ENCODE results near the gene TSC22D3. TPM values are rescaled to one million over a fixed set of nuclear protein-coding genes. Genes with fewer than 3 reads are reported as not detected.
"Not testable (repeated sequence)": the region's sequence is repeated elsewhere in the genome, so short reads cannot be mapped to it uniquely, and the experiment has no call there.

Gene TSC22D3
- total and polyA plus RNA-seq, 4 donors: 119 to 150 (median 131) TPM

DNA sequence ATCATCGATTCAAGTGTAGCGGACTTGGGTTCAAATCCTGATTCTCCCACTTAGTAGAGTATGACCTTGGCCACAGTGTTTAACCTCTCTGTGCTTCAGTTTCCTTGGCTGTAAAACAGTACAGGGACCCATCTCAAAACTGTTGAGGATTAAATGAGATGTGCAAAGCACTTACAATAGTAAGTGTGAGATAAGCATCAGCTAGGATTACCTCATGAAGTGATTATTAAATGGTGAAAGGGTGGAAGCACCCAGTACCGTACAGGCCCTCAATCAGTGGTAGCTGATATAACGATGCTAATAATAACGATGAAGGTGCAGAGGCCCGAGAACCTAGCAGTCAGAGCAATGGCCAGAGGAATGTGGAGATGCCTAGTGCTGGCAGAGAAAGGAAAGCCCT lies 102.2 kb downstream of the TSC22D3 start:
- Histone ChIP-seq H3K36me3 (ENCODE audit: control insufficient read depth, insufficient read depth, low read length) (no peaks in the 10 kb centered on the region), H3K27me3 (ENCODE audit: control insufficient read depth, insufficient read depth, low read length) (peaks cover 29% of the 10 kb centered on the region), H3K9me3 (ENCODE audit: control insufficient read depth, insufficient read depth, low read length) (no peaks in the 10 kb centered on the region), H3K4me3 (ENCODE audit: low read depth, low read length) (no peak overlapping the region), H3K27ac (ENCODE audit: low read depth, low read length) (no peak overlapping the region), H3K4me1 (ENCODE audit: control insufficient read depth, insufficient read depth, low read length) (peaks cover 17% of the 10 kb centered on the region)
- no peak for DNase-seq (ENCODE audit: low read depth in 4 of 6, low spot score in 6 of 6)
- 84% methylated on average over 6 of the region's 6 CpGs for WGBS (ENCODE audit: insufficient coverage)

DNA sequence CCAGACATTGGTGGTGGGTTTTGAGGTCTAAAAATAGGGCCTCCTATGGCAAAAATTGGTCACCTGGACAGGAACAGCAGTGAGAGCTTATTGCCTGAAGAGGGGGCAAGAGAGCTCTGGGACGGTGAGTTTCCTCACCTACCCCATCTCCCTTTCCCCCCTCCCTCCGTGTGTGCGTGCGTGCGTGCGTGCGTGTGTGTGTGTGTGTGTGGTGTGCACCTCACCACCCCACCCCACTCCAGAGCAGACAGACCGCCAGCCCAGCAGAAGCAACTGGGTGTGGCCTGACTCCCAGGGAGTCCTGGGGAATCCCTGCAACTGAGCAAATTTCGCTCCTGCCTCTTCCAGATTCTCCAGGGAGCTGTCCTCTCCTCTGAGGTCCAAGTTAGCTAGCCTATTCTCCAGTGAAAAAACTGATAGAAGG lies 102.6 kb downstream of the TSC22D3 start:
- DNase-seq (ENCODE audit: low read depth in 4 of 6, low spot score in 6 of 6): peak in 2 of 6 donors; percentile 28 to 40
- whole genome bisulfite sequencing (ENCODE audit: insufficient coverage): 83% methylated on average over 1 of the region's 9 CpGs
- H3K27me3 ChIP-seq (ENCODE audit: control insufficient read depth, insufficient read depth, low read length): peaks cover 24% of the 10 kb centered on the region

DNA sequence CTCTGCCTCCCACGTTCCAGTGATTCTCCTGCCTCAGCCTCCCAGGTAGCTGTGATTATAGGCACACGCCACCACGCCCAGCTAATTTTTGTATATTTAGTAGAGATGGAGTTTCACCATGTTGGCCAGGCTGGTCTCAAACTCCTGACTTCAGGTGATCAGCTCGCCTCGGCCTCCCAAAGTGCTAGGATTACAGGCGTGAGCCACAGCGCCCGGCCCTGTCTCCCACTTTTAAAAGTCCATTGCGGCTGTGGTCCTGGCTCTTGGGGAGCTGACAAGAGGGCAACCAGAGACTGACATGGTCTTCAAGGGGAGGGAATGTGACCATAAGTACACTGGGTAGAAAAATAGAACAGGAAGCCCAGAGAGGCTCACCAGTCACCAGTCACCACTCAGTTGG lies 104.3 kb downstream of the TSC22D3 start:
- H3K9me3 ChIP-seq (ENCODE audit: control insufficient read depth, insufficient read depth, low read length); H3K36me3 ChIP-seq (ENCODE audit: control insufficient read depth, insufficient read depth, low read length); DNase-seq (ENCODE audit: low read depth in 4 of 6, low spot score in 6 of 6); H3K4me3 ChIP-seq (ENCODE audit: low read depth, low read length); H3K27ac ChIP-seq (ENCODE audit: low read depth, low read length): not testable (repeated sequence)
- 88% methylated on average over 6 of the region's 9 CpGs for WGBS (ENCODE audit: insufficient coverage)
- Histone ChIP-seq H3K27me3 (ENCODE audit: control insufficient read depth, insufficient read depth, low read length) (peaks cover 13% of the 10 kb centered on the region), H3K4me1 (ENCODE audit: control insufficient read depth, insufficient read depth, low read length) (peaks cover 11% of the 10 kb centered on the region)

More for the DNA sequence above, 102.6 kb downstream of the TSC22D3 start:
- H3K9me3 ChIP-seq (ENCODE audit: control insufficient read depth, insufficient read depth, low read length): no peaks in the 10 kb centered on the region
- H3K27ac ChIP-seq (ENCODE audit: low read depth, low read length): no peak overlapping the region
- no peak overlapping the region for H3K4me3 ChIP-seq (ENCODE audit: low read depth, low read length)
- peaks cover 17% of the 10 kb centered on the region for H3K4me1 ChIP-seq (ENCODE audit: control insufficient read depth, insufficient read depth, low read length)
- no peaks in the 10 kb centered on the region for H3K36me3 ChIP-seq (ENCODE audit: control insufficient read depth, insufficient read depth, low read length)

DNA sequence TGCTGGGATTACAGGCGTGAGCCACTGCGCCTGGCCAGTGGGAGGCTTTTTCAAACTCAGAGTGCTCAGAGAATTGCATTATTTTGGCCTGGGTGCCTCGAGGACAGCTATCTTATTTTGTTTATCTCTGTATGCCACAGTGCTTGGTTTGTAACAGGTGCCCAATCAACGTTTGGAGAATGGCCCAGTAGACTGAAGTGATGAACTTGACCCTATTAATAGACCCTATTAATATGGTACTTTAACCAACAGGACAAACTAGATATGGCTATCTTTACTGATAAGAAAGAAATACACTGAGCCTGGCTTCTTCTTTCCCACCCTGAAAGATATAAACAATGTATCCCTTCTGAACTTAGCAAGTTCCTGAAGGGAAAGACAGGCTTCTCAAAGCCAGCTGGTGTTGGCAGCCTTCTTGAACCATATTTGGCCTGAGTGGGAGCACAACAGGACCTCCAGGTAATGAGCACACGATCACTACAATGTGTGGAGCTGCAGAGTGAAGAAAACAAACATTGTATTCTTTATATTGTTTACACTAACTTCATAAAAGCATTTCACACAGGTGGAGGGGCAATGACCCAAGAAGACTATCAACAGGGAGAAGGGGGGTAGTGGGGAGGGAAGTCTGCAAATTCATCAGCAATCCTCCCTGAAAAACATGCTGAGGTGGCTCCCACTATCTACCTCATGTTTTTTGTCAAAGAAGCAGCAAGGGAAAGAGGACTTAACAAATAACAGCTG lies 105.5 kb downstream of the TSC22D3 start:
- 79% methylated on average over 3 of the region's 5 CpGs for WGBS (ENCODE audit: insufficient coverage)
- no peaks in the 10 kb centered on the region for H3K36me3 ChIP-seq (ENCODE audit: control insufficient read depth, insufficient read depth, low read length)
- H3K9me3 ChIP-seq (ENCODE audit: control insufficient read depth, insufficient read depth, low read length): no peaks in the 10 kb centered on the region
- DNase-seq (ENCODE audit: low read depth in 4 of 6, low spot score in 6 of 6): no peak
- no peak overlapping the region for H3K27ac ChIP-seq (ENCODE audit: low read depth, low read length)
- H3K4me1 ChIP-seq (ENCODE audit: control insufficient read depth, insufficient read depth, low read length): peaks cover 9% of the 10 kb centered on the region
- H3K4me3 ChIP-seq (ENCODE audit: low read depth, low read length): no peak overlapping the region
- peaks cover 11% of the 10 kb centered on the region for H3K27me3 ChIP-seq (ENCODE audit: control insufficient read depth, insufficient read depth, low read length)

DNA sequence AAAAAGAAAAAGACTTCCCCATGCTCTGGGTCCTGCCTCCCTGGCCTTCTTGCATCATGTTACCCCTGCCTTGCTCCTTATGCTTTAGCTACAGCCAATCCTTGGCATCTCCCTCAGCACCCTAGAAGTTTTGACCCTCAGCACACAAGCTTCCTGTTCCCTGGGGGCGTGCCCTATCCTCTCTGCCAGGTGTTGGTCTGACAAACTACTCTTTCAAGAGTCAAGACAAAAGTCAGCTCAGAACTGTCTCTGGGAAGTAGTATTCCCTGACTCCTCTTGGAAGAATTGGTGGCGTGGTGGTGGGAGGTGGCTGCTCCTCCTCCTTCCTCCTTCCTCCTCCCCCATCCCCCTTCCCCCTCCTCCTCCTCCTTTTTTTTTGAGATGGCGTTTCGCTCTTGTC lies 106.3 kb downstream of the TSC22D3 start:
- no peak for DNase-seq (ENCODE audit: low read depth in 4 of 6, low spot score in 6 of 6)
- no peak overlapping the region for H3K4me3 ChIP-seq (ENCODE audit: low read depth, low read length)
- no peaks in the 10 kb centered on the region for H3K9me3 ChIP-seq (ENCODE audit: control insufficient read depth, insufficient read depth, low read length)
- H3K27ac ChIP-seq (ENCODE audit: low read depth, low read length): no peak overlapping the region
- no CpG with 5 or more reads among the region's 4 CpGs for WGBS (ENCODE audit: insufficient coverage)
- H3K36me3 ChIP-seq (ENCODE audit: control insufficient read depth, insufficient read depth, low read length): no peaks in the 10 kb centered on the region
- peaks cover 5% of the 10 kb centered on the region for H3K27me3 ChIP-seq (ENCODE audit: control insufficient read depth, insufficient read depth, low read length)
- peaks cover 7% of the 10 kb centered on the region for H3K4me1 ChIP-seq (ENCODE audit: control insufficient read depth, insufficient read depth, low read length)

DNA sequence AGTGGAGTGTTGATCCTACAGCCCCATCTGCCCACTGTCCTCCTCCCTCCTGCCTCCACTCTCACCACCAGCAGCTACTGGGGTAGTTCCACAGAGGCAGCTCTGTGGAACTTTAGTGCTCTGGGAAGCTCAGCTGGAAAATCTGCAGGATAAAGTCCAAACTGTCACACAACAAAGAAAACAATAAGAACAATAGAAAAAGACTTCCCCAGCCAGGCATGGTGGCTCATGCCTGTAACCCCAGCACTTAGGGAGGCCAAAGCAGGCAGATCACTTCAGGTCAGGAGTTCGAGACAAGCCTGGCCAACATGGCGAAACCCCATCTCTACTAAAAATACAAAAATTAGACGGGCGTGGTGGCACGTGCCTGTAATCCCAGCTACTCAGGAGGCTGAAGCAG lies 106.9 kb downstream of the TSC22D3 start:
- H3K4me3 ChIP-seq (ENCODE audit: low read depth, low read length); H3K4me1 ChIP-seq (ENCODE audit: control insufficient read depth, insufficient read depth, low read length); H3K27ac ChIP-seq (ENCODE audit: low read depth, low read length); H3K27me3 ChIP-seq (ENCODE audit: control insufficient read depth, insufficient read depth, low read length); H3K9me3 ChIP-seq (ENCODE audit: control insufficient read depth, insufficient read depth, low read length); DNase-seq (ENCODE audit: low read depth in 4 of 6, low spot score in 6 of 6); H3K36me3 ChIP-seq (ENCODE audit: control insufficient read depth, insufficient read depth, low read length): not testable (repeated sequence)
- 58% methylated on average over 4 of the region's 5 CpGs for WGBS (ENCODE audit: insufficient coverage)

DNA sequence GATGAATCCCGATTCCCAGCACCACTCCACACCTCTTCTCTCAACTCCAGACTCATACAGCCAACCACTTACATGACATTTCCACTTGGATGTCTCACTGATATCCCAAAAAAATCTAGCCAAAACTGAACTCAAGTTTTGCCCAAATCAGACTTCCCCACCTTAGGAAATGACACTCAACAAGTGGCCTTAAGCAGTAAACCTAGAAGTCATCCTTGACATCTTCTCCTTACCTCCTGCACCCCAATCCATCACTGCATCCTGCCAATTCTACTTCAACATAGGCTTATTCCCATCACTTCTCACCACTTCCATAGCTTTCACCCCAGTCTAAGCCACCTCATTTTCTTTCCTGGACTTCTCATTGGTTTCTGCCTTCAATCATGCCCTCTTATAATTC lies 108.2 kb downstream of the TSC22D3 start:
- DNase-seq (ENCODE audit: low read depth in 4 of 6, low spot score in 6 of 6): no peak
- Histone ChIP-seq H3K4me1 (ENCODE audit: control insufficient read depth, insufficient read depth, low read length) (no peaks in the 10 kb centered on the region), H3K9me3 (ENCODE audit: control insufficient read depth, insufficient read depth, low read length) (no peaks in the 10 kb centered on the region), H3K4me3 (ENCODE audit: low read depth, low read length) (no peak overlapping the region), H3K27ac (ENCODE audit: low read depth, low read length) (no peak overlapping the region), H3K27me3 (ENCODE audit: control insufficient read depth, insufficient read depth, low read length) (peaks cover under 1% of the 10 kb centered on the region), H3K36me3 (ENCODE audit: control insufficient read depth, insufficient read depth, low read length) (no peaks in the 10 kb centered on the region)
- WGBS (ENCODE audit: insufficient coverage): 68% methylated on average over 1 of the region's 1 CpG

DNA sequence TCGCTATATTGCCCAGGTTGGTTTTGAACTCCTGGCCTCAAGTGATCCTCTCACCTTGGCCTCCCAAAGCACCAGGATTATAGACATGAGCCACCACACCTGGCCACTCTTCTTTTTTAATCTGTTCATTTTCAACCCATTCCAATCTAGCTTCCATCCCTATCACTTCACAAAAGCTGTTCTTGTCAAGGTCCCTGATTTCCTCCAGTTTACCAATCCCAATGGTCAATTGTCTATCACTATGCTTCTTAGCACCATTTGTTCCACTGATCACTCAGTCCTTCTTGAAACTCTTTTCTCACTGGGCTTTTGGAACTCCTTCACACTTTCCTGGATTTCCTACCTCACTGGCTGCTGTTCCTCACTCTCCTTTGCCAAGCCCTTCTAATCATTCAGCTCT lies 108.7 kb downstream of the TSC22D3 start:
- 100% methylated on average over 1 of the region's 1 CpG for WGBS (ENCODE audit: insufficient coverage)
- no peaks in the 10 kb centered on the region for H3K4me1 ChIP-seq (ENCODE audit: control insufficient read depth, insufficient read depth, low read length)
- H3K36me3 ChIP-seq (ENCODE audit: control insufficient read depth, insufficient read depth, low read length): no peaks in the 10 kb centered on the region
- H3K9me3 ChIP-seq (ENCODE audit: control insufficient read depth, insufficient read depth, low read length): no peaks in the 10 kb centered on the region
- H3K27me3 ChIP-seq (ENCODE audit: control insufficient read depth, insufficient read depth, low read length): peaks cover 3% of the 10 kb centered on the region
- no peak overlapping the region for H3K4me3 ChIP-seq (ENCODE audit: low read depth, low read length)
- no peak overlapping the region for H3K27ac ChIP-seq (ENCODE audit: low read depth, low read length)
- no peak for DNase-seq (ENCODE audit: low read depth in 4 of 6, low spot score in 6 of 6)

Measured in spinal cord (tissue), 10 donors.